Measurements from ENCODE around the gene BUD23.

DNA sequence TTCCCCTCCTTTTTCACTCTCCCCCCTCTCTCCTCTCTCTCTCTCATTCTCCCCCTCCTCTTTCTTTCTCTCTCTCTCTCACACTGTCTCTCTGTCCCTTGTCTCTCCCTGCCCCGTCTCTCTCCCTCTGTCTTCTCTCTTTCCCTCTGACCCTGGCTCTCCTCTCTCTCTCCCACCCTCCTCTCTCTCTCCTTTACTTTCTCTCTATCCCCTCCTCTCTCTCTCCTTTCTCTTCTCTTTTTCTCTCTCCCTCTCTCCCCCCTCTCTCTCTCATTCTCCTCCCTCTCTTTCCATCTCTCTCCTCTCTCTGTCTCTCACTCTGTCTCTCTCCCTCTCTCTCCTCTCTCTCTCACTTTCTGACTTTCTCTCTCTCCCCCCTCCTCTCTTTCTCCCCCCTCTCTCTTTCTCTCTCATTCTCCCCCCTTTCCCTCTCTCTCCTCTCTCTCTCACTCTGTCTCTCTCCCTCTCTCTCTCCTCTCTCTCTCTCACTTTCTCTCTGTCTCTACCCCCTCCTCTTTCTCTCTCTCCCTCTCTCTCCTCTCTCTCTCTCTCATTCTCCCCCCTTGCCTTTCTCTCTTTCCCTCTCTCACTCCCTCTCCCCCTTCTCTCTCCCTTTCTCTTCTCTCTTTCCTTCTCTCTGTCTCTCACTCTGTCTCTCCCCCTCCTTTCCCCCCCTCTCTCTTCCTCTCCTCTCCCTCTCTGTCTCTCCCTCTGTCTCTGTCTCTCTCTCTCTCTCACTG lies 34.6 kb upstream of the BUD23 start:
- TF ChIP-seq POLR2AphosphoS5 (IDR thresholded peaks at IDR 0.05; ENCODE audit: low read depth) (no peak), ZNF331 (CRISPR knock-in tag; IDR thresholded peaks at IDR 0.05; ENCODE audit: low read depth) (no peak), EZH2 (IDR thresholded peaks at IDR 0.05; ENCODE audit: low read depth, unreplicated experiment) (no peak), CREB1 (CRISPR knock-in tag; IDR thresholded peaks at IDR 0.05; ENCODE audit: low read depth) (no peak), REST (IDR thresholded peaks at IDR 0.05; ENCODE audit: unreplicated experiment) (no peak), EZH2phosphoT487 (IDR thresholded peaks at IDR 0.05; ENCODE audit: unreplicated experiment) (no peak)
- TF ChIP-seq, protein P1, sequence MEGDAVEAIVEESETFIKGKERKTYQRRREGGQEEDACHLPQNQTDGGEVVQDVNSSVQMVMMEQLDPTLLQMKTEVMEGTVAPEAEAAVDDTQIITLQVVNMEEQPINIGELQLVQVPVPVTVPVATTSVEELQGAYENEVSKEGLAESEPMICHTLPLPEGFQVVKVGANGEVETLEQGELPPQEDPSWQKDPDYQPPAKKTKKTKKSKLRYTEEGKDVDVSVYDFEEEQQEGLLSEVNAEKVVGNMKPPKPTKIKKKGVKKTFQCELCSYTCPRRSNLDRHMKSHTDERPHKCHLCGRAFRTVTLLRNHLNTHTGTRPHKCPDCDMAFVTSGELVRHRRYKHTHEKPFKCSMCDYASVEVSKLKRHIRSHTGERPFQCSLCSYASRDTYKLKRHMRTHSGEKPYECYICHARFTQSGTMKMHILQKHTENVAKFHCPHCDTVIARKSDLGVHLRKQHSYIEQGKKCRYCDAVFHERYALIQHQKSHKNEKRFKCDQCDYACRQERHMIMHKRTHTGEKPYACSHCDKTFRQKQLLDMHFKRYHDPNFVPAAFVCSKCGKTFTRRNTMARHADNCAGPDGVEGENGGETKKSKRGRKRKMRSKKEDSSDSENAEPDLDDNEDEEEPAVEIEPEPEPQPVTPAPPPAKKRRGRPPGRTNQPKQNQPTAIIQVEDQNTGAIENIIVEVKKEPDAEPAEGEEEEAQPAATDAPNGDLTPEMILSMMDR (conservative IDR thresholded peaks at IDR 0.05; ENCODE audit: low read depth in 2 of 2), result no peak
- TF ChIP-seq, protein P2, sequence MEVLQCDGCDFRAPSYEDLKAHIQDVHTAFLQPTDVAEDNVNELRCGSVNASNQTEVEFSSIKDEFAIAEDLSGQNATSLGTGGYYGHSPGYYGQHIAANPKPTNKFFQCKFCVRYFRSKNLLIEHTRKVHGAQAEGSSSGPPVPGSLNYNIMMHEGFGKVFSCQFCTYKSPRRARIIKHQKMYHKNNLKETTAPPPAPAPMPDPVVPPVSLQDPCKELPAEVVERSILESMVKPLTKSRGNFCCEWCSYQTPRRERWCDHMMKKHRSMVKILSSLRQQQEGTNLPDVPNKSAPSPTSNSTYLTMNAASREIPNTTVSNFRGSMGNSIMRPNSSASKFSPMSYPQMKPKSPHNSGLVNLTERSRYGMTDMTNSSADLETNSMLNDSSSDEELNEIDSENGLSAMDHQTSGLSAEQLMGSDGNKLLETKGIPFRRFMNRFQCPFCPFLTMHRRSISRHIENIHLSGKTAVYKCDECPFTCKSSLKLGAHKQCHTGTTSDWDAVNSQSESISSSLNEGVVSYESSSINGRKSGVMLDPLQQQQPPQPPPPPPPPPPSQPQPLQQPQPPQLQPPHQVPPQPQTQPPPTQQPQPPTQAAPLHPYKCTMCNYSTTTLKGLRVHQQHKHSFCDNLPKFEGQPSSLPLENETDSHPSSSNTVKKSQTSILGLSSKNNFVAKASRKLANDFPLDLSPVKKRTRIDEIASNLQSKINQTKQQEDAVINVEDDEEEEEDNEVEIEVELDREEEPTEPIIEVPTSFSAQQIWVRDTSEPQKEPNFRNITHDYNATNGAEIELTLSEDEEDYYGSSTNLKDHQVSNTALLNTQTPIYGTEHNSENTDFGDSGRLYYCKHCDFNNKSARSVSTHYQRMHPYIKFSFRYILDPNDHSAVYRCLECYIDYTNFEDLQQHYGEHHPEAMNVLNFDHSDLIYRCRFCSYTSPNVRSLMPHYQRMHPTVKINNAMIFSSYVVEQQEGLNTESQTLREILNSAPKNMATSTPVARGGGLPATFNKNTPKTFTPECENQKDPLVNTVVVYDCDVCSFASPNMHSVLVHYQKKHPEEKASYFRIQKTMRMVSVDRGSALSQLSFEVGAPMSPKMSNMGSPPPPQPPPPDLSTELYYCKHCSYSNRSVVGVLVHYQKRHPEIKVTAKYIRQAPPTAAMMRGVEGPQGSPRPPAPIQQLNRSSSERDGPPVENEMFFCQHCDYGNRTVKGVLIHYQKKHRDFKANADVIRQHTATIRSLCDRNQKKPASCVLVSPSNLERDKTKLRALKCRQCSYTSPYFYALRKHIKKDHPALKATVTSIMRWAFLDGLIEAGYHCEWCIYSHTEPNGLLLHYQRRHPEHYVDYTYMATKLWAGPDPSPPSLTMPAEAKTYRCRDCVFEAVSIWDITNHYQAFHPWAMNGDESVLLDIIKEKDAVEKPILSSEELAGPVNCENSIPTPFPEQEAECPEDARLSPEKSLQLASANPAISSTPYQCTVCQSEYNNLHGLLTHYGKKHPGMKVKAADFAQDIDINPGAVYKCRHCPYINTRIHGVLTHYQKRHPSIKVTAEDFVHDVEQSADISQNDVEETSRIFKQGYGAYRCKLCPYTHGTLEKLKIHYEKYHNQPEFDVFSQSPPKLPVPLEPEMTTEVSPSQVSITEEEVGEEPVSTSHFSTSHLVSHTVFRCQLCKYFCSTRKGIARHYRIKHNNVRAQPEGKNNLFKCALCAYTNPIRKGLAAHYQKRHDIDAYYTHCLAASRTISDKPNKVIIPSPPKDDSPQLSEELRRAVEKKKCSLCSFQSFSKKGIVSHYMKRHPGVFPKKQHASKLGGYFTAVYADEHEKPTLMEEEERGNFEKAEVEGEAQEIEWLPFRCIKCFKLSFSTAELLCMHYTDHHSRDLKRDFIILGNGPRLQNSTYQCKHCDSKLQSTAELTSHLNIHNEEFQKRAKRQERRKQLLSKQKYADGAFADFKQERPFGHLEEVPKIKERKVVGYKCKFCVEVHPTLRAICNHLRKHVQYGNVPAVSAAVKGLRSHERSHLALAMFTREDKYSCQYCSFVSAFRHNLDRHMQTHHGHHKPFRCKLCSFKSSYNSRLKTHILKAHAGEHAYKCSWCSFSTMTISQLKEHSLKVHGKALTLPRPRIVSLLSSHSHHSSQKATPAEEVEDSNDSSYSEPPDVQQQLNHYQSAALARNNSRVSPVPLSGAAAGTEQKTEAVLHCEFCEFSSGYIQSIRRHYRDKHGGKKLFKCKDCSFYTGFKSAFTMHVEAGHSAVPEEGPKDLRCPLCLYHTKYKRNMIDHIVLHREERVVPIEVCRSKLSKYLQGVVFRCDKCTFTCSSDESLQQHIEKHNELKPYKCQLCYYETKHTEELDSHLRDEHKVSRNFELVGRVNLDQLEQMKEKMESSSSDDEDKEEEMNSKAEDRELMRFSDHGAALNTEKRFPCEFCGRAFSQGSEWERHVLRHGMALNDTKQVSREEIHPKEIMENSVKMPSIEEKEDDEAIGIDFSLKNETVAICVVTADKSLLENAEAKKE (CRISPR knock-in tag; IDR thresholded peaks at IDR 0.05), result no peak

Data from GM23338 (cell line).